ENCODE data around the gene POU2F1.
A peak's percentile ranks its signal among the peaks of the same experiment; 100 is the strongest.

- TF ChIP-seq EZH2phosphoT487 (IDR thresholded peaks at IDR 0.05; ENCODE audit: unreplicated experiment) = no peak
- TF ChIP-seq CTCF (conservative IDR thresholded peaks at IDR 0.05; ENCODE audit: low read depth in 2 of 2) = peak; percentile 50 to 64
- peak; percentile 28 for TF ChIP-seq POLR2AphosphoS5 (IDR thresholded peaks at IDR 0.05; ENCODE audit: low read depth)
- no peak for TF ChIP-seq REST (IDR thresholded peaks at IDR 0.05; ENCODE audit: unreplicated experiment)
- TF ChIP-seq CREB1 (CRISPR knock-in tag; IDR thresholded peaks at IDR 0.05; ENCODE audit: low read depth) = no peak
- no peak for TF ChIP-seq JUNB (IDR thresholded peaks at IDR 0.05; ENCODE audit: unreplicated experiment)
- TF ChIP-seq NANOG (IDR thresholded peaks at IDR 0.05; ENCODE audit: borderline replicate concordance) = no peak
- no peak for TF ChIP-seq EZH2 (IDR thresholded peaks at IDR 0.05; ENCODE audit: low read depth, unreplicated experiment)
- no peak for TF ChIP-seq ETS1 (IDR thresholded peaks at IDR 0.05)
- TF ChIP-seq ZNF331 (CRISPR knock-in tag; IDR thresholded peaks at IDR 0.05; ENCODE audit: low read depth) = no peak
- TF ChIP-seq ZNF114 (CRISPR knock-in tag; IDR thresholded peaks at IDR 0.05) = no peak
These were observed at the start of gene POU2F1 for GRCh38 chr1:167220537-167221125.
